Measurements from ENCODE around the gene TGFBR3L.

The TGFBR3L gene

DNA sequence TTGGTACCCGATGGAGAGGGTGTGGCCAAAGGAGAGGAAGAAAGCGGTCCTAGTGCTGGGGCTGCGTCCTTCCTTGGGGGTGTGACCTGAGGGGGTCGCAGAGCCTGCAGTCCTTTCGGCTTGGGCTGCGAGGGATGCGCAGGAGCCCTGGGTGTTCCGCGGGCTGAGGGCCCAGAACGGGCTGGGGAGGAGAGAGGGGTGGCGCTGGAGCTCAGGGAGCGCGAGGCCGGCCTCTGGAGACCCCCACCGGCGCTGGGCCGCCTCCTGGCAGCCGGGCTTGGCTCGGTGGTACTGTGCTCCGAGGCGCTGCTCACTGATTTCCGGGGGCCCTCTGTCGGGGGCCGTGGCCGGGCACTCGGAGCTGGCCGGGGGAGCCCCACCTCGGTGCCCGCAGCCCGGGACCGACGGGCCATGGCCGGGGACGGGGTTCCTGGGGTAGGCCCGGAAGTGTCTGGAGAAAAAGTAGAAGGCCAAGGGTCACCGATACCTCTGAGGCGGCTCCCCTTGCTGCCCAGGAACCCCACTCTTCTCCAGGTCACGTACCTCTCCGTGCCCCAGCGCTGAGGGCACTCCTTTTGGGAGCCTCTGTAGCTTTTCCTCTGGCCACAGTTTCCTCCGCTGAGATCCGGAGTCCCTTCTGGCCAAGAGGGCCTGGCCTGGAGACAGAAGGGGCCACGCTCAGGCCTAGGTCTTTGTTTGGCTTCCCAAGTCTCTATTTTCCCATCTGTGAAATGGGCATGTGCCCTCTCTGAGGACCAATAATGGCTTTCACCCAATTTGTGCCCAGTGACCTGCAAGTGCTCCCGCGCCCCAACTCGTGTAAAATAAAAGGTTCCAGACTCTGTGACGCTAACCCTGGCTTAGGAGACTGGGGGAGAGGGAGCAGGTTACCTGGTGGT is 42.1 kb upstream of the TGFBR3L start:
- TF ChIP-seq, protein P1, sequence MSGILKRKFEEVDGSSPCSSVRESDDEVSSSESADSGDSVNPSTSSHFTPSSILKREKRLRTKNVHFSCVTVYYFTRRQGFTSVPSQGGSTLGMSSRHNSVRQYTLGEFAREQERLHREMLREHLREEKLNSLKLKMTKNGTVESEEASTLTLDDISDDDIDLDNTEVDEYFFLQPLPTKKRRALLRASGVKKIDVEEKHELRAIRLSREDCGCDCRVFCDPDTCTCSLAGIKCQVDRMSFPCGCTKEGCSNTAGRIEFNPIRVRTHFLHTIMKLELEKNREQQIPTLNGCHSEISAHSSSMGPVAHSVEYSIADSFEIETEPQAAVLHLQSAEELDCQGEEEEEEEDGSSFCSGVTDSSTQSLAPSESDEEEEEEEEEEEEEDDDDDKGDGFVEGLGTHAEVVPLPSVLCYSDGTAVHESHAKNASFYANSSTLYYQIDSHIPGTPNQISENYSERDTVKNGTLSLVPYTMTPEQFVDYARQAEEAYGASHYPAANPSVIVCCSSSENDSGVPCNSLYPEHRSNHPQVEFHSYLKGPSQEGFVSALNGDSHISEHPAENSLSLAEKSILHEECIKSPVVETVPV (CRISPR knock-in tag; IDR thresholded peaks at IDR 0.05): no peak
- no peak for TF ChIP-seq CSDC2 (CRISPR knock-in tag; IDR thresholded peaks at IDR 0.05)
- TF ChIP-seq CREB5 (CRISPR knock-in tag; IDR thresholded peaks at IDR 0.05; ENCODE audit: low read depth): no peak
- TF ChIP-seq ZFP3 (CRISPR knock-in tag; IDR thresholded peaks at IDR 0.05): peak; percentile 91
- no peak for ATAC-seq

DNA sequence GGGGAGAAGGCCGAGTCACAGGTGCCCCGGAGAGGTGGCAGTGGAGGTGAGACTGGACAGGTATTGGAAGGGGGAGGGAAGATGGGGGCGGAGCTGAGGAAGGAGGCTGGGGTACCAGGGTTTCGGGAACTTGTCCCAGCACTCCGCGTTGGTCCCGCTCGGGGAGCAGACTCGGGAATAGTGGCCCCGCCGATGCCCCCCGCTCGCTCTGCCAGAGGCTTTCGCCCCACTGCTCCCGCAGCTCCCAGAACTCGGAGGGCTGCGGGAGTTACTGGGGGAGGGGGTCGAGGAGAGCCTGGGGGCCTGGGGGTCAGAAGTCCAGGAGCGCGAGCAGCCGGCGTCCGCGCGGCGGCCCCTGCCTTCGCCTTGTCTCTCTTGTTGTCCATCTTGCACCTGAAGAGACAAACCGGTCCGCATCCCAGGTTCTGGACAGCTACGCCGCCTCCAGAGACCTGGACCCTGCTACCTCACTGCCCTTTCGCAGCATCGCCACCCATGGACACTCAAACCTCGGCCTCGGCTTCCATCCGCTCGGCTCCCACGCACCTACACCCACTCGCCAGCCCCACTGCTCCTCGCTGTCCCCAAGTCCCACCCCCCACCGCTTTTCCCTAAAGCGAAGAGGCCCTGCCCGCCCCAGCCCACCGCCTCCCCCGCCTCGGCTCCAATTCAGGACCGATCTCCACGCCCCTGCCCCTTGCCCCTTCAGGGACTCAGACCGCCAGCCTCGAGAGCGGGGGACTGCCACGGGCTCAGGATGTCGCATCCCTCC is 41.1 kb upstream of the TGFBR3L start:
- TF ChIP-seq ZFP30 (CRISPR knock-in tag; IDR thresholded peaks at IDR 0.05) (no peak), ZC3H10 (CRISPR knock-in tag; IDR thresholded peaks at IDR 0.05) (no peak), CSDC2 (CRISPR knock-in tag; IDR thresholded peaks at IDR 0.05) (no peak)
- no peak for ATAC-seq

GRCh38 chr19:7874076-7874896 is 40.3 kb upstream of the TGFBR3L start, which contains the start of gene PRR36:
Gene PRR36 (minus strand): TSS chr19:7874390. CDS start chr19:7873689, 701 bp downstream.
- peak; percentile 57 for ATAC-seq
- TF ChIP-seq, protein P2, sequence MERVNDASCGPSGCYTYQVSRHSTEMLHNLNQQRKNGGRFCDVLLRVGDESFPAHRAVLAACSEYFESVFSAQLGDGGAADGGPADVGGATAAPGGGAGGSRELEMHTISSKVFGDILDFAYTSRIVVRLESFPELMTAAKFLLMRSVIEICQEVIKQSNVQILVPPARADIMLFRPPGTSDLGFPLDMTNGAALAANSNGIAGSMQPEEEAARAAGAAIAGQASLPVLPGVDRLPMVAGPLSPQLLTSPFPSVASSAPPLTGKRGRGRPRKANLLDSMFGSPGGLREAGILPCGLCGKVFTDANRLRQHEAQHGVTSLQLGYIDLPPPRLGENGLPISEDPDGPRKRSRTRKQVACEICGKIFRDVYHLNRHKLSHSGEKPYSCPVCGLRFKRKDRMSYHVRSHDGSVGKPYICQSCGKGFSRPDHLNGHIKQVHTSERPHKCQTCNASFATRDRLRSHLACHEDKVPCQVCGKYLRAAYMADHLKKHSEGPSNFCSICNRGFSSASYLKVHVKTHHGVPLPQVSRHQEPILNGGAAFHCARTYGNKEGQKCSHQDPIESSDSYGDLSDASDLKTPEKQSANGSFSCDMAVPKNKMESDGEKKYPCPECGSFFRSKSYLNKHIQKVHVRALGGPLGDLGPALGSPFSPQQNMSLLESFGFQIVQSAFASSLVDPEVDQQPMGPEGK (CRISPR knock-in tag; IDR thresholded peaks at IDR 0.05; ENCODE audit: borderline replicate concordance): no peak

DNA sequence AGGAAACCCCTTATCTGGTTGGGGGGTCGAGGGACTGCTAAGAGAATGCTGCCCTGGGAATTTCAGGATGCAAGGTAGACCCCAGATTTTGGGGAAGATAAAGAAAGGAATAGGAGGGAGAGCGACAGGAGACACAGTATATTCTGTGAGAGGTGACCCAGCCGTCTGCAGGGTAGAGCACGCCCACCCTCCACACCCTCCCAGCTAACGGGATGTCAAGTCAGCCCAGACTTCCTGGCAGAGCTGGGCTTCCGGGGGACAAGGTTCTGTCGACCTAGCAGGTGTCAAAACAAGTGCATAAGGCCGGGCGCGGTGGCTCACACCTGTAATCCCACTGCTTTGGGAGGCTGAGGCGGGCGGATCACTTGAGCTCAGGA is 39.7 kb upstream of the TGFBR3L start:
- no peak for TF ChIP-seq TOX (CRISPR knock-in tag; IDR thresholded peaks at IDR 0.05; ENCODE audit: borderline replicate concordance)
- no peak for TF ChIP-seq CSDC2 (CRISPR knock-in tag; IDR thresholded peaks at IDR 0.05)
- no peak for ATAC-seq

DNA sequence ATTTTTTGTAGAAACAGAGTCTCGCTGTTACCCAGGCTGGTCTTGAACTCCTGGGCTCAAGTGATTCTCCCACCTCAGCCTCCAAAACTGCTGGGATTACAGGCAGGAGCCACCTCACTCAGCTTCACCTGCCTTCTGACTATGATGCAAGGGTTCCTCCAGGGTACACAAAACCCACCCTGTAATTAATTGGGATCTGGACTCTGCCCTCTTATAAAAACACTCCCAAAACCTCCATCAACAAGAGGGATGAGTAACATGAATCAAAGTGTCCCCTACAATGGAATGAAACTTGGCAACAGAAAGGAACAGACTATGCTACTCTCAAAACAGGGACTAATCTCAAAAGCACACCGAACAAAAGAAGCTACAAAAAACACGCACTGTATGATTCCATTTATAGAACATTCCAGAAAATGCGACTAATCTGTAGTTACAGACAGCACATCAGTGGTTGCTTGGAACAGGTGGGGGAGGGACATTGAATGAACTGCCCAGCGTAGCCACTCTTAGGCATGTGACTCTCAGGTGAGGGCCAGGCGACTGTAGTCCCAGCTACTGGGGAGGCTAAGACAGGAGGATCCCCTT is 37.3 kb upstream of the TGFBR3L start:
- ATAC-seq: no peak
- TF ChIP-seq, protein P2 (CRISPR knock-in tag; IDR thresholded peaks at IDR 0.05; ENCODE audit: borderline replicate concordance): no peak
- TF ChIP-seq ZNF70 (CRISPR knock-in tag; IDR thresholded peaks at IDR 0.05): no peak
- TF ChIP-seq TCF4 (CRISPR knock-in tag; IDR thresholded peaks at IDR 0.05; ENCODE audit: borderline replicate concordance): no peak
- TF ChIP-seq, protein P1 (CRISPR knock-in tag; IDR thresholded peaks at IDR 0.05): no peak
- no peak for TF ChIP-seq PPARA (CRISPR knock-in tag; IDR thresholded peaks at IDR 0.05; ENCODE audit: borderline replicate concordance)
- no peak for TF ChIP-seq CSDC2 (CRISPR knock-in tag; IDR thresholded peaks at IDR 0.05)
- TF ChIP-seq ISL1 (CRISPR knock-in tag; IDR thresholded peaks at IDR 0.05): no peak
- TF ChIP-seq ZC3H10 (CRISPR knock-in tag; IDR thresholded peaks at IDR 0.05): no peak
- no peak for TF ChIP-seq ZNF565 (CRISPR knock-in tag; conservative IDR thresholded peaks at IDR 0.05; ENCODE audit: low read depth)
- no peak for TF ChIP-seq GLIS3 (CRISPR knock-in tag; IDR thresholded peaks at IDR 0.05)
- TF ChIP-seq ESRRG (CRISPR knock-in tag; IDR thresholded peaks at IDR 0.05): no peak
- TF ChIP-seq CREB5 (CRISPR knock-in tag; IDR thresholded peaks at IDR 0.05; ENCODE audit: low read depth): no peak
- TF ChIP-seq ZNF8 (CRISPR knock-in tag; IDR thresholded peaks at IDR 0.05): no peak
- TF ChIP-seq ZFP3 (CRISPR knock-in tag; IDR thresholded peaks at IDR 0.05): no peak
- TF ChIP-seq RARB (CRISPR knock-in tag; IDR thresholded peaks at IDR 0.05): no peak
- no peak for TF ChIP-seq POU6F1 (CRISPR knock-in tag; IDR thresholded peaks at IDR 0.05; ENCODE audit: borderline replicate concordance, low read depth)

All from SK-N-SH treated with all-trans-retinoic acid at 6 μM for 48 hours (cell line).